ENCODE results near the gene OR2AK2. TPM values are rescaled to one million over a fixed set of nuclear protein-coding genes. Genes with fewer than 3 reads are reported as not detected.

The OR2AK2 gene
- total and polyA plus RNA-seq, 2 donors (not counting 3 experiments of a cell fraction or from before 2014, with no cell fraction given) = not detected

GRCh38 chr1:248000169-248000568 lies 35.1 kb downstream of the OR2AK2 start:
- H3K9me1 ChIP-seq (replicated peaks; ENCODE audit: control insufficient read depth, extremely low read depth, insufficient read depth, low read length) = no peaks in the 10 kb centered on the region
- no peak overlapping the region for H2AFZ ChIP-seq (ENCODE audit: low read depth, low read length)
- no peak for DNase-seq (ENCODE audit: low read depth, low spot score)
- H3K9ac ChIP-seq (replicated peaks; ENCODE audit: extremely low read depth, insufficient read depth, low read length) = no peak overlapping the region
- no peak for TF ChIP-seq CTCF (IDR thresholded peaks at IDR 0.05; ENCODE audit: extremely low read depth in 1 of 2, insufficient read depth in 1 of 2, low read depth in 1 of 2, low read length in 2 of 2)
- TF ChIP-seq JUN (IDR thresholded peaks at IDR 0.05; ENCODE audit: borderline replicate concordance, insufficient read depth, insufficient read length, low read depth) = no peak
- TF ChIP-seq GATA2 (IDR thresholded peaks at IDR 0.05; ENCODE audit: insufficient read depth, insufficient read length, low read depth, low read length) = no peak
- TF ChIP-seq MYC (IDR thresholded peaks at IDR 0.05; ENCODE audit: low read depth, low read length) = no peak
- TF ChIP-seq FOS (IDR thresholded peaks at IDR 0.05; ENCODE audit: borderline replicate concordance, insufficient read depth, low read length) = no peak
- no peak for TF ChIP-seq EZH2 (IDR thresholded peaks at IDR 0.05; ENCODE audit: borderline replicate concordance, low read depth, low read length, severe bottlenecking)
- TF ChIP-seq POLR2A (IDR thresholded peaks at IDR 0.05; ENCODE audit: low read depth, low read length) = no peak
- TF ChIP-seq, protein P1, sequence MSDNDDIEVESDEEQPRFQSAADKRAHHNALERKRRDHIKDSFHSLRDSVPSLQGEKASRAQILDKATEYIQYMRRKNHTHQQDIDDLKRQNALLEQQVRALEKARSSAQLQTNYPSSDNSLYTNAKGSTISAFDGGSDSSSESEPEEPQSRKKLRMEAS (IDR thresholded peaks at IDR 0.05; ENCODE audit: insufficient read depth, insufficient read length) = no peak
- no peak for TF ChIP-seq POLR2AphosphoS5 (IDR thresholded peaks at IDR 0.05; ENCODE audit: insufficient read depth, low read depth, low read length)
- no peak overlapping the region for H3K27ac ChIP-seq (ENCODE audit: insufficient read depth, low read depth, low read length)
- ChIA-PET POLR2A (no interaction called here), CTCF (no interaction called here)
- intact Hi-C loops (cut with micrococcal nuclease) = no loop called here
- no peaks in the 10 kb centered on the region for H3K79me2 ChIP-seq (ENCODE audit: control insufficient read depth, insufficient read depth, low read length)
- H4K20me1 ChIP-seq (replicated peaks; ENCODE audit: control insufficient read depth, extremely low read depth, insufficient read depth, low read length) = no peaks in the 10 kb centered on the region
- H3K36me3 ChIP-seq (ENCODE audit: control insufficient read depth in 2 of 2, extremely low read depth in 1 of 2, insufficient read depth in 2 of 2, low read length in 2 of 2) = no peaks in the 10 kb centered on the region
- no peaks in the 10 kb centered on the region for H3K4me1 ChIP-seq (ENCODE audit: control insufficient read depth, extremely low read depth, insufficient read depth, low read length)
- H3K27me3 ChIP-seq (ENCODE audit: control insufficient read depth in 2 of 2, insufficient read depth in 2 of 2, low read length in 2 of 2) = no peaks in the 10 kb centered on the region
- H3K4me2 ChIP-seq (ENCODE audit: insufficient read depth, low read length) = no peak overlapping the region
- dilution Hi-C loops (cut with MboI; ENCODE audit: extremely low pct_ligation_motif_present, low sequenced_read_pairs) = no loop called here
- BruUV-seq (replicated peaks) = no TSS peak
- FAIRE-seq = no peak
- H3K9me3 ChIP-seq (replicated peaks; ENCODE audit: control insufficient read depth, insufficient read depth, low read length) = peaks cover 4% of the 10 kb centered on the region
- no peak overlapping the region for H3K4me3 ChIP-seq (replicated peaks in 1 of 3; ENCODE audit: insufficient read depth in 1 of 3, low read depth in 1 of 3, low read length in 3 of 3)

All from endothelial cell of umbilical vein (primary cell).